Fibroblast of lung (primary cell): Measurements from ENCODE around the gene OGDH.

ENCODE experiments used
- EZH2 ChIP-seq: IDR thresholded peaks from 2 replicates; pipeline ENCODE4 v1.5.1; 2012; ENCODE audit warnings: low read length, control low read depth, mild to moderate bottlenecking; ENCODE audit errors: missing control alignments
- TF ChIP-seq, protein P1 (sequence below), 2 donors: IDR thresholded peaks in 1 of 2; conservative IDR thresholded peaks in 1 of 2; 1 replicate in 1 of 2; 2 replicates in 1 of 2; pipeline ENCODE4 v1.5.1; 2011 to 2012; ENCODE audit warnings: low read length in 2 of 2, control low read depth in 1 of 2, inconsistent platforms in 1 of 2, low read depth in 1 of 2, mild to moderate bottlenecking in 1 of 2

DNA sequence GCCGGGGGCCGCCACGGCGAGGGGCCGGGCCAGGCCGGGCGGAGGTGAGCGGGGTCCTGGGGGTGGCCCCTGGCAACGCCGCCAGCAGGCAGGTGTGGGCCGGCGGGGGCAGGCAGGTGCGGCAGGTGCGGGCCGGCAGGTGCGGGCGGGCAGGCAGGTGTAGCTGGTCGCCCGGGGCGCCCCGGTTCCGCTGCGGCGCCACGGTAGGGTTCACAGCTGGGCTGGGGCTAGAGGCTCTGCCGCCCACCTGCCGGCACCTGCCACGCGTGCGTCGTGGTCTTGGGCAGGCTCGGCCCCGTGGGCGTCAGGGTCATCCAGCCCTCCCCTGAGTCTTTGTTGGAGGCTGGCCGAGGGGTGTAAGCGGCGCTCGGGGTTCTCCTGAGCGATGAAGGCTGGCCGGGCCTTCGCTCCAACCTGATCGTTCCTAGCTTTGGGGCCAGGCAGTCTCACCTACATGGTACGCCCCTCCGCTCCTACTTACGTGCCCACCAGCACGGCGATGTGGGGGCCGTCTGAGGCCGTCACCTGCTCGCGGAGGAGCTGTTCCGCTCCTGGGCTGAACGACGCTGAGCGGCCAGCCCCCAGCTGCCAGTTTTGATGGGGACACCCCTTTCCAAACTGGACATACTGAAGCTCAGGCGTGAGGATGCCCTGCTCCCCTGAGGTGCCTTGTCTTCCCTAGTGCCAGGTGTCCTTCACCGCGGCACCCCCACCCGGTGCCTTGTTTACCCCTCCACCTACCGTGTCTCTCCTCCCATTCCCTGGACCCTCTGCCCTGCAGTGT lies 142.7 kb downstream of the OGDH start:
- TF ChIP-seq, protein P1, sequence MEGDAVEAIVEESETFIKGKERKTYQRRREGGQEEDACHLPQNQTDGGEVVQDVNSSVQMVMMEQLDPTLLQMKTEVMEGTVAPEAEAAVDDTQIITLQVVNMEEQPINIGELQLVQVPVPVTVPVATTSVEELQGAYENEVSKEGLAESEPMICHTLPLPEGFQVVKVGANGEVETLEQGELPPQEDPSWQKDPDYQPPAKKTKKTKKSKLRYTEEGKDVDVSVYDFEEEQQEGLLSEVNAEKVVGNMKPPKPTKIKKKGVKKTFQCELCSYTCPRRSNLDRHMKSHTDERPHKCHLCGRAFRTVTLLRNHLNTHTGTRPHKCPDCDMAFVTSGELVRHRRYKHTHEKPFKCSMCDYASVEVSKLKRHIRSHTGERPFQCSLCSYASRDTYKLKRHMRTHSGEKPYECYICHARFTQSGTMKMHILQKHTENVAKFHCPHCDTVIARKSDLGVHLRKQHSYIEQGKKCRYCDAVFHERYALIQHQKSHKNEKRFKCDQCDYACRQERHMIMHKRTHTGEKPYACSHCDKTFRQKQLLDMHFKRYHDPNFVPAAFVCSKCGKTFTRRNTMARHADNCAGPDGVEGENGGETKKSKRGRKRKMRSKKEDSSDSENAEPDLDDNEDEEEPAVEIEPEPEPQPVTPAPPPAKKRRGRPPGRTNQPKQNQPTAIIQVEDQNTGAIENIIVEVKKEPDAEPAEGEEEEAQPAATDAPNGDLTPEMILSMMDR (conservative IDR thresholded peaks at IDR 0.05 in 1 of 2, IDR thresholded peaks at IDR 0.05 in 1 of 2; ENCODE audit: low read depth in 1 of 2, low read length in 2 of 2) = no peak
- TF ChIP-seq EZH2 = no peak
